Stimulated activated CD4-positive, alpha-beta T cell treated with anti-CD3 and anti-CD28 coated beads, Interleukin-12 subunit alpha, Interleukin-12 subunit beta, amount 100 ng/mL, for 24 hours (primary cell): ENCODE data around the gene AKAP13.

Experiments
- DNase-seq, 2 experiments: peaks; one replicate each; pipeline ENCODE4 v3.0.0-alpha.2; 2020; ENCODE audit warnings: low read depth in 2 of 2

AKAP13 gene

DNA sequence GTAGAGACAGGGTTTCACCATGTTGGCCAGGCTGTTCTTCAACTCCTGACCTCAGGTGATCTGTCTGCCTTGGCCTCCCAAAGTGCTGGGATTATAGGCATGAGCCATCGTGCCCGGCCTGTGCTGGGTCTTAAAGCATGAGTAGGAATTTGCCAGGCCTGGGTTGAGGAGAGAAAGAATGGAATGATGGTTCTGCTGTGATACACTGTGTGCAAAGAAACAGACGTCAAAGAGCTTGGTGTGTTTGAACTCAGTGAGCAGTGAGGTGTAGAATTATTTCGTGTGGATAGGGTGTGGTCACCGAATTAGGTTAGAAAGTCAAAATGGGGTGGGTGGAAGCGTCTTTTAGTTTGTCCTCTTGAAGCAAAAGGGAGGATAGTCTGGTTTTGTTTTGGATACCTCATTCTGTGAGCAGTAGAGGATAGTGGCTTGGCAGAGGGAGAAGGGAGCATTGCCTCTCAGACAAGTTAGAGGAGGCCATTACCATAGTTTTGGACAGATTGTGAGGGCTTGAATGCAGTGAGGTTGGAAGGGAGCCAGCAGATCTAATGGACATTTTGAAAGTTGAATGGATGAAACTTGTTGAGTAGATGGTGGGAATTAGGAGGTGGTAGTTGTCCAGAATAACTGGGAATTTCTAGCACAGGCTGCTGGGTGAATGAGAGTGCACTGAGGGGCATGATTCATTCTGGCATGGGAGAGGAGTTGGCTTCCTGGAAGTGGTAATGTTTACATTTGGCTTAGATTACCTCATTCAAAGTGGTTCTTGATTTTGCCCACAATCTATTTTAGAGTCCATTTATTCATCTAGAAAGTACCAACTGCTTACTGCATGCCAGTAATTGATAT is 27.2 kb downstream of the AKAP13 start:
- DNase-seq: peak in 1 of 2 experiments; percentile 20

DNA sequence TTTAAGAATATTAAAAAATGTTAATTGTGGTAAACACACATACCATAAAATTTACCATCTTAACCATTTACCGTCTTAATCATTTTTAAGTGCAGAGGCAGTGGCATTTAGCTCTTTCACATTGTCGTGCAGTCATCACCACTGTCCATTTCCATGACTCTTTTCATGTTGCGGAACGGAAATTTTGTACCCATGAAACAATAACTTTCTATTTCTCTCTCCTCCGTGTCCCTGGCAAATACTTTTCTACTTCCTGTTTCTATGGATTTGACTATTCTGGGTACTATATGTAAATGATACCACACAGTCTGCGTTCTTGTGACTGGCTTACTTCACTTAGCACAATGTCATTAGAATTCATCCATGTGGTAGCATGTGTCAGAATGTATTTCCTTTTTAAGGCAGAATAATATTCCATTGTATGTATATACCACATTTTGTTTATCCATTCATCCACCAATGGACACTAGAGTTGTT is 27.9 kb downstream of the AKAP13 start:
- peak in 1 of 2 experiments; percentile 14 for DNase-seq

DNA sequence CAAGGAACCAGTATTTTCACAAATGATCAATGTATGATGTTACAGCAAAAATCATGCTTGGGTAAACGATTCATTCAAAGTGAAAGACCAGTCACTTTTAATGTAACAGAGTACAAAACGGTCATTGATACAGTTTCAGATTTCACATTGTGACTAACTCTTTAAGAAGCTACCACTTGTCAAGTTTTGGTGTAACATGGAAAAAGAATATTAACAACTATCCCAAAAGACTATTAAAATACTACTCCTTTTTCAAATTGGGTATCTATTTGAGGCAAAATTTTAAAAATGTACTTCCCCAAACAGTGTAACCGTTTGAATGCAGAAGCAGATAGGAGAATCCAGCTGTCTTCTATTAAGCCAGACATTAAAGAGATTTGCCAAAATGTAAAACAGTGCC is 31.7 kb downstream of the AKAP13 start:
- no peak for DNase-seq

DNA sequence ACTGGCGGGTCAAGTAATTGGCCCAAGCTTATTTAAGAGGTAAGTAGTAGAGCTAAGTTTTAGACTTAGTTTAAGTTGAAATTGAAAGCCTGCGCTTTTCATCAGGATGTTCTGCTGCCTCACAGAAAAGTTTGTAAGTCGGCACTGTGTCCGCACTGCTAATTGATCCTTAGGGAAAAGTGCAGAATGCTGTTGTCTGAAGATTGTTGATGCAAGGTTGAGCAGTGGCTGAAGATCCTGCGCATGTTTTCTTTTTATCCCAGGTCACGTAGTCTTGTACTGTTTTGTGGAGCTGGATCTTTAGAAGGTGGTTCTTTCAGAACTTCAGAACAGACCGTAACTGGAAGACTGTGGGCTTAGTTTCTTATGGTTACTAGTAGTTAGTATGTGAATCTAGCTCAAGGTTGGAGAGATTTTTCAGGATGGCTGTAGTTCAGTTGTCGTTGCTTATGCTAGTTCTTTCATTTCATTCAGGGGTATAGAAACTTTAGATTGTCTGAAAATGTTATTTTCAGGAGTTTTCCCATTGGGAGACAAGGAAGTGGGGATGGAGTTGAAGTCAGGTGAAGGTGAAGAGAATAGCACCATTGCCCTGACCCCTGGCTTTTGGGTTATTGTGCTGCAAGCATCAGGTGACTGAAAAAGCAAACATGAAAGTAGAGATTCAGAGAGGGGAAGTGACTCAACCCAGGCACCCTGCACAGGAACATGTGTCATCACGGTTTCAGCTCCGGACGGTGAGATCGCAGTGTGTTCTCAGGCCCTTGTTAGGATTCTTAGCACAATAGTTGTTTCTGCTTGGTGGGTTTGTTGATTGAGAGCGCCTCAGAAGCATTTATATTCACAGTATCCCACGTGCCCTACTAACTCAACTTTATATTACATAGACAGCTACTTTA is 32.8 kb downstream of the AKAP13 start:
- DNase-seq: peak; percentile 60 to 62

GRCh38 chr15:85414037-85414436 is 33.6 kb downstream of the AKAP13 start:
- no peak for DNase-seq

- no peak for DNase-seq
Observed at GRCh38 chr15:85414495-85414894, 34.1 kb downstream of the AKAP13 start.

DNA sequence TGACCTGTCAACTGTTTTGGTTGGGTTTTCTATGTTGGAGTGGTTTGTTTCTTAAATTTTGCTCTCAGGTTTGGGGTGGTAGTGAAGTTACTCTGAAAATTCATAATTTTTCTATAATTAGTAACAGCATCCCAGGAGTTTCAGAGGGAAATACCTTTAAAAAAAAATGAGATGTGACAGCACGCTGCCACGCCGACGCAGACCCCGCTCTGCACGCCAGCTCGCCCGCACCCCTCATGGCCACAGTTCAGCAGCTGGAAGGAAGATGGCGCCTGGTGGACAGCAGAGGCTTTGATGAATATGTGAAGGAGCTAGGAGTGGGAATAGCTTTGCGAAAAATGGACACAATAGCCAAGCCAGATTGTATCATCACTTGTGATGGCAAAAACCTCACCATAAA is 34.6 kb downstream of the AKAP13 start:
- no peak for DNase-seq

- DNase-seq: no peak
Observed at GRCh38 chr15:85415783-85416182, 35.4 kb downstream of the AKAP13 start.

DNA sequence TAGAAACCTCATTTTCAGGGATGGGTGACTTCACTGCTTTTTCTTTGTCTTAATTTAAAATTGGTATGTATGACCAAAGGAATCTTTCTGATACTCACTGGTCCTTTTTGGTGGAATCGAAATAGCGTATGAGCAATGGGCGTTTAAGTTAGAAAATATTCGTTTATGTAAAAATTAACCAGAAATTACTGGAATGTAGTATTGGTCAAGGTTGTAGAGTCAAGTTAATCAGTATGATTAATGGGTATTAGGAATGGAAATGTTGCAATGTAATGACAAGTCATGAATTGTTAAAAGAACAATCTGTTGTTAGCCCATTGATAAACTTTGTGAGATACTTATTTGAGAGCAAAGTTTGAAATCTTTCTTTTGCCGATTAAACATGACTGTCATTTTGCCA is 36.9 kb downstream of the AKAP13 start:
- DNase-seq: no peak

- DNase-seq: no peak
Observed at GRCh38 chr15:85419161-85419560, 38.8 kb downstream of the AKAP13 start.

DNA sequence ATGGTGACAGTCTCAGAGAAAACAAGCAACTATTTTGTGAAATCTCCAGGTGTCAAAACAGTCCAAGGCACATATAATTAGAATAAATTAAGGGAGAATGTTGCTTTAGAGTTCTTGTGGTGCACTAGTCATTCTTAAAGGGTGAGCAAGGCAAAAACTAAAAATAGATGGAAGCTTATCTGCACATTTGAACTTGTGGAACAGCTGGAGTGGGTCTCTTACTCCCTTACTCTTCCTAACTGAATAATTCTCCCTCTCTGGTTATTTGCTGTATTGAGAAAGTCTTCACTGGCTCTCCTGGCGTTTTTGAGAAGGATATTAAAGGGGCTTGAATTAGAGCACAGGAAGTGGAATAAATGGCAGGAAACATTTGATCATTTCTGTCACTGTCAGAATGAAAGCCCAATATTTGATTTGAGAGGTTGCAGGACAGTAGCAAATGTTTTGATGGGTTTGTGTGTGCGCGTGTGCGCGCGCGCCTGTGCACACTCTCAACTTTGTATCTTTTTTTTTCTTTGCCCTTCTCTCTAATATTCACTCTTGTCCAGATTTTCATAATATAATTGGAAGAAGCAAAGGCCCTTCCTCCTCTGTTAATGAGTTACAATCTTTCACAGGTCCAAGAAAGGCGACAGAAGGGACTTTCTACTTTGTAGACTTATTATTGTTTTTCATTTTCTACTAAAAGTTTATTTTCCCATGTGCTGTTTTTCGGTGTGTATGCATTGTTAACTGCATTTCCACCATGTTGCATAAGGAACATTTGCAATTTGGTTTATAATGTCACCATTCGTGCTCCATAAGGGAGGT is 40.9 kb downstream of the AKAP13 start:
- DNase-seq: no peak

GRCh38 chr15:85422607-85423006 is 42.2 kb downstream of the AKAP13 start:
- DNase-seq: no peak

DNA sequence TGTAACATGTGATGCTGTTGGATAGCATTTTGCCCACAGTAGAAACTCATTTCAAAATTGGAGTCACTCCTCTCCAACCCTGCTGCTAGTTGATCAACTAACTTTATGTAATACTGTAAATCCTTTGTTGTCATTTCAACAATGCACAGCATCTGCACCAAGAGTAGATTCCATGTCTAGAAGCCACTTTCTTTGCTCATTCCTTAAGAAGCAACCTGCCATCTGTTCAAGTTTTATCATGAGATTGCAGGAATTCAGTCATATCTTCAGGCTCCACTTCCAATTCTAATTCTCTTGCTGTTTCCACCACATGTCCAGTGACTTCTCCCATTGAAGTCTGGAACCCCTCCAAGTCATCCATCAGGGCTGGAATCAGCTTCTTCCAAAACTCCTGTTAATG is 42.9 kb downstream of the AKAP13 start:
- no peak for DNase-seq

DNA sequence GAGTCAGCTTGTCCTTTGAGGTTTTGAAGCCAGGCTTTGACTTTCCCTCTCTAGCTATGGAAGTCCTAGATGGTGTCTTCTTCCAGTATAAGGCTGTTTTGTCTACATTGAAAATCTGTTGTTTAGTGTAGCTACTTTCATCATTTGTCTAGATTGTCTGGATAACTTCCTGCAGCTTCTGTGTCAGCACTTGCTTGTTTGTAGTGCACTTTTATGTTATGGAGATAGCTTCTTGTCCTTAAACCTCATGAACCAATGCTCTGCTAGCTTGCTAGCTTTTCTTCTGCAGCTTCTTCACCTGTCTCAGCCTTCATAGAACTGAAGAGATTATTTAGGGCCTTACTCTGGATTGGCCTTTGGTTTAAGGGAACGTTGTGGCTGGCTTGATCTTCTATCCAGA is 43.8 kb downstream of the AKAP13 start:
- no peak for DNase-seq

GRCh38 chr15:85426481-85426880 is 46.1 kb downstream of the AKAP13 start:
- DNase-seq: no peak

DNA sequence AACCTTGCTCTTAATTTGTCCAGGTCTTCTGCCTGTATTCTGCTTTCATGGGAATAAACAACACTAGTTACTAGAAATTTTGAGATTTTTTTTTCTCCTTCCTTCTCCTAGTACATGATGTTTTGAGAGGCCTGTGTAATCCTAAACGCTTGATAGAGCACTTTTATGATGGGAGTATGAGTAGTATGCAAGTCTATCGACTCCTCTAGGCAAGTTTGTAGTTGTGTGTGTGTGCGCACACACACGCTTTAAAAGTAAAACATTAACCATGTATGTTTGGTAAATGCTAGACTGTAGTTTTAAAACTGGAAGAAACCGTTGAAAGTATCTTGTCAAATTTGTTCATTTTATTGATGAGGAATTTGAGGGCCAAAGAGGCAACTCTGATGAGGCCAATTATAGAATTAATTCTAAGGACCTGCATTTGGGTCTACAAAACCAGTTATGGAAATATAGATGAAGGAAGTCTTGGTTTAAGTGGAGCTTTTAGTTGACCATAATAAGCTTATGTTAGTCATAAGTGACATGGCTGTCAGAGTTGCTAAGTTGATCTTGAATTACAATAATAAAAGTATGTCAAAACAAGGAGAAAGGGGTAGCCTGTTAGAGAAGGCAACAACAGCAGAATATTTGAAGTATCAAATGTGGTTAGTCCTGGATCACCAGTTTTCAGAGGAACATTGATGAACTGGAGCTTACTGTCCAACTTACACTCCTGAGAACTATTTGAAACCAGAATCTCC is 47.1 kb downstream of the AKAP13 start:
- DNase-seq: no peak

- no peak for DNase-seq
Observed at GRCh38 chr15:85429522-85429921, 49.1 kb downstream of the AKAP13 start.

DNA sequence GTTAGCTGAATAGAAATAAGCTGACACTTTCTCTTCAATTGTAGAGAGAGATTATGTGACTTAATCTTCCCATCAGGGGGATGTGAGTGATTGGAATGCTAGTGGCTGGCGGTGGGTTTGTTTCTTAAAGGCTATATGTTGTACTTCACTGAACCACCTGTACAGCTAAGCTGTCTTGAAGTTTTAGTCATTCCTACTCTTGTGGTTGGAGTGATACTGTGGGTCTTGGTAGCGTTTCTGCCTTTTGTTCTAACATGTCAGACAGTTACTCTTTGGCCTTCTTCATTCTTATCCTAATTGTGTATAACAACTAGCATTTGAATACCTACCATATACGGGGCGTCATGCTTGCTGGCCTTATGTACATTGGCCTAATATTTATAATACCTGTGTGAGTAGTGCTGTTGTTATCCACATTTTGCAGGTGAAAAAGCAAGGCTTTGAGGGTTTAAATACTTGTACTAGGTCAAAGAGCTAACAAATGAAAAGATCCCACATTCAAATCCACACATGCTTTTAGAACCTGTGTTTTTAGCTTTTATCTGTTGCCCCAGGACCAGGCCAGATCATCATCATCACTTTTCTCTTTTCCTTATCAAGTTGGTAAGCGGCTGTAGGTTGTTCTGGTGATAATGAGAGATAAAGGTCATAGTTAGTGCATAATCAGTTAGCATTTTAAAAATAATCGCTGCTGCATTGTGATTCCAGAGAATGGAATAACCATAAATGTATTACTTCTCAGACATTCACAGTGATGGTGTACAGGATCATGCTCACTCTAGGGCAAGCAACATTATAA is 50.2 kb downstream of the AKAP13 start:
- no peak for DNase-seq

DNA sequence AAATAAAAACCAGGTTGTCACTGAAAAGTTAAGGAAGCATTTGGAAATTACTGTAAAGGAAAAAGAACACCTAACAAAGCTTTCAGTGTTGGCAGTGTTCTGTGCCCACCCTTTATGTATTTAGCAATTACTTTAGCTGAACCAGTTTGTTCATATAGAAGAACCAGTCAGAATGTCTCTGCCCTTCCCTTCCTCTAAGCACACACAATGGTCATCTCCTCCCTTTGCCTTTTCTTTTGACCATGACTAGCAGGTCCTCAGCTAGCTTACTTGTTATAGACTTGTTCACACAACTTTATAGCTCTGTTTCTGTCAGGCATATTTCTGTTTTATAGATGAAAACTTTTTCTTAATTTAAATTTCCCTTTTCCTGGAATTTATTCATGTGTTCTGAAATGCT is 59.6 kb downstream of the AKAP13 start:
- no peak for DNase-seq

- DNase-seq: no peak
Observed at GRCh38 chr15:85440451-85440850, 60.0 kb downstream of the AKAP13 start.
